Heart left ventricle (tissue), 13 donors: ENCODE data around the gene FCRL6.

Experiments used
- CTCF ChIP-seq, 12 donors: fragments of 200-600 bp; sonication (generic) in 4 of 12; IDR thresholded peaks; one replicate each; pipeline versions ENCODE4 v1.5.0 to v1.8.0; 2018 to 2022; ENCODE audit warnings: antibody characterized with exemption in 12 of 12, mild to moderate bottlenecking in 5 of 12
- POLR2A ChIP-seq, 2 donors: fragments of 450-650 bp; IDR thresholded peaks; one replicate each; pipeline ENCODE4 v1.6.1; 2017; ENCODE audit warnings: antibody characterized with exemption in 2 of 2, mild to moderate bottlenecking in 2 of 2, moderate library complexity in 2 of 2
- donor health status: ischemic (EF 13 %, LVEDD 7.1; RV severe dilation, severe dysfunction).
- donor health status: DM: no; HTN: yes; CAD: no.
- donor health status: DM: no; HTN: no; CAD: no.
- donor health status: ischemic (EF 25% LVEDD 6.9; RV normal size, moderate dysfunction).
- donor health status: ischemic (EF 25% LVEDD 5.7; RV mildly dilated, moderate dysfunction).
- donor health status: ischemic (EF 35%, LVEDD 5.7; RV mildly dilated, moderate dysfunction).
- donor health status: nonischemic (EF 11% LVEDD 7.7; RV severe dilation, severe dysfunction).
- donor health status: DM: yes; HTN: yes; CAD: no.
- donor health status: PGD.
- donor health status: ischemic (EF 29% LVEDD 5.4; RV normal size, mild dysfunction).
- donor health status: nonischemic (EF 23%, LVEDD 6.1; RV moderate dilation, normal function).

DNA sequence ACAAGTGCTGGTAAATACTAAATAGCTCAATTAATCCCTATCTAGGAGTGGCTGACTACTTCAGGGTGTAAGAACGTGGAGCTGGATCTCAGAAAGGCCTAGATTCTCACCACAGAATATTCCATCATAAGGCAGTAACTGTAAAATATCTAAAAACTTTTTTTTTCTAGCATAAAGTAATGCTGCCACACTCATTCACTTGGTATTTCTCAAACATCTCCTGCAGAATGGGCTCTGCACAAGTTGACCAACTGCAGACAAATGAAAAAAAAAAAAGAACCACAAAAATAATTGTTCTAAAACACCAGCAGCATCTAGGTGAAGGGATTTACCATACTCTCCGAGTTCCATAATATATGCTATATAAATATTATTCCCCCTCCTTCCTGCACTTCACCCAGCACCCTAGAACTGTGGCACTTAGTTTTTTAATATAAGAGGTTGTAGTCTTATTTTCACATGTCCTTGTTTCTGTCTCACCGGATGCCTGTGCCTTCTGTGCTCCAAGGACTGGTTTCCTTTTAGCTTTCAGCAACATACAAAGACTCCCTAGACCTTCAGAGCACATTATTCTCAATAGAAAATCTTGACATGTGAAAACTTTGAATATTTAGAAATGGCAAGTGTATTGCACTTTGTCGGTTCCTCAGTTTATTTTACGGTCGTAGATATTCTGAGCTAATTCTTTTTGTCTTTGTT lies 51.4 kb downstream of the FCRL6 start:
- TF ChIP-seq POLR2A (IDR thresholded peaks at IDR 0.05) (no peak), CTCF (IDR thresholded peaks at IDR 0.05) (no peak)
